HG03280 (cell line): ENCODE data around the gene SLC30A7.
"Not testable (repeated sequence)": the region's sequence is repeated elsewhere in the genome, so short reads cannot be mapped to it uniquely, and the experiment has no call there.

Experiments used
- ATAC-seq: cut with Tn5 transposase; IDR thresholded peaks from one replicate; pipeline ENCODE4 v1.9.1; 2021; ENCODE audit warnings: mild to moderate bottlenecking, moderate library complexity; ENCODE audit not compliant: unreplicated experiment

SLC30A7 gene

GRCh38 chr1:100889869-100890482, 5.9 kb upstream of the SLC30A7 start:
- ATAC-seq, result not testable (repeated sequence)

- no peak for ATAC-seq
These were observed 4.5 kb upstream of the SLC30A7 start for GRCh38 chr1:100891380-100891779.

- no peak for ATAC-seq
These were observed 3.3 kb upstream of the SLC30A7 start for GRCh38 chr1:100892554-100892953.

GRCh38 chr1:100893718-100894117, 2.2 kb upstream of the SLC30A7 start:
- no peak for ATAC-seq

GRCh38 chr1:100894603-100895539, 1.0 kb upstream of the SLC30A7 start, which contains the start of gene EXTL2:
Gene EXTL2 (minus strand): TSS chr1:100894842. CDS start chr1:100888757, 6,085 bp downstream.
- peak; percentile 51 for ATAC-seq

- ATAC-seq, result peak; percentile 47
These were observed 642 bp downstream of the SLC30A7 start for GRCh38 chr1:100896481-100896982.

- no peak for ATAC-seq
These were observed 6.5 kb downstream of the SLC30A7 start for GRCh38 chr1:100902365-100902764.

GRCh38 chr1:100903777-100904176, 7.9 kb downstream of the SLC30A7 start:
- ATAC-seq, result no peak

- no peak for ATAC-seq
These were observed 8.6 kb downstream of the SLC30A7 start for GRCh38 chr1:100904528-100904927.

- ATAC-seq, result no peak
These were observed 9.3 kb downstream of the SLC30A7 start for GRCh38 chr1:100905181-100905580.

- no peak for ATAC-seq
These were observed 12.0 kb downstream of the SLC30A7 start for GRCh38 chr1:100907887-100908286.

GRCh38 chr1:100909018-100909417, 13.1 kb downstream of the SLC30A7 start:
- ATAC-seq, result no peak

- no peak for ATAC-seq
These were observed 16.1 kb downstream of the SLC30A7 start for GRCh38 chr1:100912019-100912418.

GRCh38 chr1:100921110-100921706, 25.3 kb downstream of the SLC30A7 start:
- no peak for ATAC-seq

GRCh38 chr1:100924212-100924611, 28.3 kb downstream of the SLC30A7 start:
- no peak for ATAC-seq

- ATAC-seq, result no peak
These were observed 29.1 kb downstream of the SLC30A7 start for GRCh38 chr1:100924991-100925390.

GRCh38 chr1:100926240-100926639, 30.4 kb downstream of the SLC30A7 start:
- ATAC-seq, result no peak

GRCh38 chr1:100927276-100927675, 31.4 kb downstream of the SLC30A7 start:
- ATAC-seq, result no peak

- no peak for ATAC-seq
These were observed 32.2 kb downstream of the SLC30A7 start for GRCh38 chr1:100928128-100928527.

- ATAC-seq, result no peak
These were observed 34.6 kb downstream of the SLC30A7 start for GRCh38 chr1:100930494-100930893.

GRCh38 chr1:100931716-100932115, 35.8 kb downstream of the SLC30A7 start:
- no peak for ATAC-seq
